ENCODE results near the gene MED23.
A peak's percentile ranks its signal among the peaks of the same experiment; 100 is the strongest.

Gene MED23

DNA sequence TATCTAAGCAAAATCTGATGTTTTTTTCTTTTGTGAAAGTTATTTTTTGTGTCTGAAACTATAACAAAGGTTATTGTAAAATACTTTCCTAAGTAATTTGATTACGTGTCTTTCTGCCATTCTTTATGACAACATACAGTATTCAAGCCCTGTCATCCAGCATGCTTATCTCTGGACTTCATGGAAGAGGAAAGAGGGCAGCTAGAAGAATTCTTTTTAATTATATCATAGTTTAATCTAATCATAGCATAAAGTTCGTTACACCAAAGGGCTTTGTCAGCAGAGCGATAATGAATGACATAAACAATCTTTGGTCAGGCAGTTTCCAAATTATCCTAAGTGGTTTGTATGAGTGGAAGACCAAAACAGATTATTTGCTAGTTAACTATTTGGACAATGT is 12.5 kb upstream of the MED23 start:
- no peak overlapping the region for H3K9ac ChIP-seq (ENCODE audit: low read length)
- H3K4me1 ChIP-seq (ENCODE audit: low read length): no peaks in the 10 kb centered on the region
- no peak overlapping the region for H3K4me3 ChIP-seq (ENCODE audit: low read length)
- H3K4me2 ChIP-seq (ENCODE audit: low read depth, low read length): no peak overlapping the region
- no peaks in the 10 kb centered on the region for H3K9me2 ChIP-seq (replicated peaks; ENCODE audit: insufficient read depth, low read length)
- no peak for DNase-seq
- no peaks in the 10 kb centered on the region for H3K36me3 ChIP-seq (replicated peaks; ENCODE audit: insufficient read depth, low read length)
- no peaks in the 10 kb centered on the region for H4K20me1 ChIP-seq (ENCODE audit: insufficient read depth, low read length)
- no peak overlapping the region for H2AFZ ChIP-seq (ENCODE audit: low read length)
- H3K79me2 ChIP-seq (ENCODE audit: low read length): no peaks in the 10 kb centered on the region
- H3K27me3 ChIP-seq (replicated peaks; ENCODE audit: insufficient read depth, low read length): no peaks in the 10 kb centered on the region
- H3K9me3 ChIP-seq (replicated peaks; ENCODE audit: insufficient read depth, low read length): no peaks in the 10 kb centered on the region
- TF ChIP-seq EZH2 (optimal IDR thresholded peaks at IDR 0.05; ENCODE audit: low read depth, low read length) (no peak), EZH2phosphoT487 (IDR thresholded peaks at IDR 0.05; ENCODE audit: low read length) (no peak), CTCF (IDR thresholded peaks at IDR 0.05; ENCODE audit: low read length) (no peak)
- H3K27ac ChIP-seq (ENCODE audit: low read length): no peak overlapping the region
- H3F3A ChIP-seq (ENCODE audit: insufficient read depth, low read length): no peaks in the 10 kb centered on the region

- DNase-seq: peak; percentile 20
- Histone ChIP-seq H3K9me2 (replicated peaks; ENCODE audit: insufficient read depth, low read length) (no peaks in the 10 kb centered on the region), H3K36me3 (replicated peaks; ENCODE audit: insufficient read depth, low read length) (no peaks in the 10 kb centered on the region), H3K4me2 (ENCODE audit: low read depth, low read length) (no peak overlapping the region), H2AFZ (ENCODE audit: low read length) (no peak overlapping the region), H3K27ac (ENCODE audit: low read length) (no peak overlapping the region), H3K9me3 (replicated peaks; ENCODE audit: insufficient read depth, low read length) (no peaks in the 10 kb centered on the region), H3K27me3 (replicated peaks; ENCODE audit: insufficient read depth, low read length) (no peaks in the 10 kb centered on the region), H3F3A (ENCODE audit: insufficient read depth, low read length) (no peaks in the 10 kb centered on the region), H3K4me3 (ENCODE audit: low read length) (no peak overlapping the region), H4K20me1 (ENCODE audit: insufficient read depth, low read length) (no peaks in the 10 kb centered on the region), H3K9ac (ENCODE audit: low read length) (no peak overlapping the region), H3K4me1 (ENCODE audit: low read length) (no peaks in the 10 kb centered on the region), H3K79me2 (ENCODE audit: low read length) (no peaks in the 10 kb centered on the region)
- TF ChIP-seq CTCF (IDR thresholded peaks at IDR 0.05; ENCODE audit: low read length) (no peak), EZH2phosphoT487 (IDR thresholded peaks at IDR 0.05; ENCODE audit: low read length) (no peak)
Observed at GRCh38 chr6:131640100-131640499, 12.1 kb upstream of the MED23 start.

DNA sequence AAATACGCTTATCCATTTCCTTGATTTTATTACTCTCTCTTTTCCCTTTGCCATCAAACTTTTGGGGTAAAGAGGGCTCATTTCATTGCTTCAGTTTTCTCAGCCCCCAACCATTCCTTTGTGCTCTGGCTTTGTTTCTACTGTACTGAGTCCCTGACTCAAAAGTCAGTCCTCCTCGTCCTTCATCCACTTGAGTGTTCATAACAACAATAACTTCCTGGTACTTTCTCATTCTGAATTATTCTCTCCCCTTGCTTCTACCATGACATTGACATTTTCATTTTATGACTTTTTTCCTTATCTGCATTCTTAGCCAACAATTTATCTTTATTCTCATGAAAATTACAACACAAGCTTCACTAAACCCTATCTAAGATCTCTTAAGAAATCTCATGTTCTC is 10.0 kb upstream of the MED23 start:
- Histone ChIP-seq H3K4me1 (ENCODE audit: low read length) (no peaks in the 10 kb centered on the region), H3K4me2 (ENCODE audit: low read depth, low read length) (no peak overlapping the region), H3K4me3 (ENCODE audit: low read length) (no peak overlapping the region), H3F3A (ENCODE audit: insufficient read depth, low read length) (no peaks in the 10 kb centered on the region), H3K9me2 (replicated peaks; ENCODE audit: insufficient read depth, low read length) (no peaks in the 10 kb centered on the region), H3K27ac (ENCODE audit: low read length) (no peak overlapping the region), H4K20me1 (ENCODE audit: insufficient read depth, low read length) (no peaks in the 10 kb centered on the region), H3K9ac (ENCODE audit: low read length) (no peak overlapping the region), H2AFZ (ENCODE audit: low read length) (no peak overlapping the region), H3K79me2 (ENCODE audit: low read length) (no peaks in the 10 kb centered on the region), H3K27me3 (replicated peaks; ENCODE audit: insufficient read depth, low read length) (no peaks in the 10 kb centered on the region), H3K9me3 (replicated peaks; ENCODE audit: insufficient read depth, low read length) (no peaks in the 10 kb centered on the region), H3K36me3 (replicated peaks; ENCODE audit: insufficient read depth, low read length) (no peaks in the 10 kb centered on the region)
- no peak for TF ChIP-seq CTCF (IDR thresholded peaks at IDR 0.05; ENCODE audit: low read length)
- no peak for TF ChIP-seq EZH2 (optimal IDR thresholded peaks at IDR 0.05; ENCODE audit: low read depth, low read length)
- TF ChIP-seq EZH2phosphoT487 (IDR thresholded peaks at IDR 0.05; ENCODE audit: low read length): no peak
- no peak for DNase-seq
